SU-DHL-6 (cell line): ENCODE data around the gene RASAL1.

Experiments
- CTCF ChIP-seq: fragments of 200-600 bp; sonication (generic); IDR thresholded peaks from one replicate; pipeline ENCODE4 v1.5.1; 2017; ENCODE audit warnings: antibody characterized with exemption, mild to moderate bottlenecking, low read length, moderate library complexity; ENCODE audit not compliant: insufficient read depth, poor library complexity, severe bottlenecking
- EZH2phosphoT487 ChIP-seq: fragments of 200-600 bp; sonication (generic), shearing (Covaris generic); conservative IDR thresholded peaks from 2 replicates; pipeline ENCODE4 v1.6.1; 2018; ENCODE audit warnings: mild to moderate bottlenecking, antibody characterized with exemption, low read length, moderate library complexity, mixed read lengths

GRCh38 chr12:113184900-113185179 is 49.3 kb upstream of the RASAL1 start:
- TF ChIP-seq CTCF (no peak), EZH2phosphoT487 (no peak)
